GDM1 (cell line): ENCODE data around the gene SNRPA.
A peak's percentile ranks its signal among the peaks of the same experiment; 100 is the strongest.

ENCODE experiments used
- DNase-seq: peaks from one replicate; lab custom pipeline; 2025; lab: John Stamatoyannopoulos, UW

The SNRPA gene

DNA sequence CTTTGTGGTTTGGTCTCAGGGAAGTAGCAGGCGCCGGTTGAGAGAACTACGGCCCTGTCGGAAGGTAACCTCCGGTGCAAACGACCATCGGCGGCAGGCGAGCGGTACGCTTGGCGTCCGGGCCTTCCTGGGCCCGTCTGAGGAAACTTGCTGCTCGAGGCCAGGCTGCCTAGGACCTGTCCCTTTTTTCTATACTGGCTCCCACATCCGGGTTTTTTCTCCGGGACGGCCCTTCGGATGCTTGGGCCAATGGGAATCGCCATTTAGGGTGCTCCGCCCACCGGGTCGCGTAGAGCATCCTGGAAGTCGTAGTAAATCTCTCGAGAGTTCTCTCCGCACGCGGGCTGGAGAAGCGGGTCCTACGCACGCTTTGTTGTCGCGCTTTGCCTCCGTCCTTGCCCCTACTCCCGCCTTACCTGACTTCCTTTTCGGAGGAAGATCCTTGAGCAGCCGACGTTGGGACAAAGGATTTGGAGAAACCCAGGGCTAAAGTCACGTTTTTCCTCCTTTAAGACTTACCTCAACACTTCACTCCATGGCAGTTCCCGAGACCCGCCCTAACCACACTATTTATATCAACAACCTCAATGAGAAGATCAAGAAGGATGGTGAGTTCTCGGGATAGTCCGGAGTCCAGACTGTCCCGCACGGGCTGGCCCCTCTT, at the start of gene SNRPA:
SNRPA (plus strand) TSS at position 330 of the 664 bp plus-strand sequence; CDS start at position 536, 206 bp downstream.
- DNase-seq: peak; percentile 92

DNA sequence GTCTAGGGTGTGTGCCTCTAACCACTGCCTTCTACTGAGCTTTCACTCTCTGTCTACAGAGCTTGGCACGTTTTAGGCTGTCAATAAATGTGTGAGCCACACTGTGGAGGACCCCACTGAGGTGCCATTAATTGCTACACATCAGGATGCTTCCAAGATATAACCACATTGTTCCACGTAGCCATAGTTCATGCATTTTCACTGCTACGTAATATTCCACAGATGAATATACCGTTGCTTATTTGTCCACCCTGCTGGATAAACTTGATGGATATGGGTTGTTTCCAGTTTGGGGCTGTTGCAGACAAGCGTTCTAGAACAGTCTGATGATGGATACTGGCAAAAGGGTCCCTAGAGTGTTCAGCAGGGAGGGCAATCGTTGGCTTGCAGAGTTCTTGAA, 49.2 kb upstream of the SNRPA start:
- DNase-seq: no peak

DNA sequence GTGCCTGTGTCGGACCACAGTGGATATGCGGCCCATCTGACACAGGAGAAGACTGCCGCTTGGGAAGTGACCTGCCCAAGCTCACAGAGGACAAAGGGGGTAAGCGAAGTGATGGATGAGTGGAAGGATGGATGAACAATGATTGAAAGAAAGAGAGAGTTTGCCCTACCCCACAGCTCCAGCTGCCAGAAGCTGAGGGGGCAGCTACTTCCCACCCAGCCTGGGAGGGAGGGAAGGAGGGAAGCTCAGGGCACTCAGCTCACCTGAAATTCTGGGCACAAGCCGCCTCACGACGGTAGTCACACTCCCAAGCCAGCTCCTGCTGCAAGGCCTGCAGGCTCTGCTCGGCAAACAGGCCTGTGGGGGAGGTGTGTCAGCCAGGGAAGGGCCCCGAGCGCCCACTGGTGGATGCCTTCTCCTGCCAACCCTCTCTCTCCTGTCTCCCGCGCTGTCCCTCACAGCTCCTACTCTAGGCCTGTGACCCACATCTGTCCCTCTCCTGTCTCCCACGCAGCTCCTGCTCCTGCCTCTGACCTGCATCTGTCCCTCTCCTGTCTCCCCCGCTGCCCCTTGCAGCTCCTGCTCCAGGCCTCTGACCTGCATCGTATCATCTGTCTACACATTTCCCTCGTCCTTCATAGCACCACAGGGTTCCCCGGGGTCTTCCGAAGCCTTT, 48.5 kb upstream of the SNRPA start:
- no peak for DNase-seq

DNA sequence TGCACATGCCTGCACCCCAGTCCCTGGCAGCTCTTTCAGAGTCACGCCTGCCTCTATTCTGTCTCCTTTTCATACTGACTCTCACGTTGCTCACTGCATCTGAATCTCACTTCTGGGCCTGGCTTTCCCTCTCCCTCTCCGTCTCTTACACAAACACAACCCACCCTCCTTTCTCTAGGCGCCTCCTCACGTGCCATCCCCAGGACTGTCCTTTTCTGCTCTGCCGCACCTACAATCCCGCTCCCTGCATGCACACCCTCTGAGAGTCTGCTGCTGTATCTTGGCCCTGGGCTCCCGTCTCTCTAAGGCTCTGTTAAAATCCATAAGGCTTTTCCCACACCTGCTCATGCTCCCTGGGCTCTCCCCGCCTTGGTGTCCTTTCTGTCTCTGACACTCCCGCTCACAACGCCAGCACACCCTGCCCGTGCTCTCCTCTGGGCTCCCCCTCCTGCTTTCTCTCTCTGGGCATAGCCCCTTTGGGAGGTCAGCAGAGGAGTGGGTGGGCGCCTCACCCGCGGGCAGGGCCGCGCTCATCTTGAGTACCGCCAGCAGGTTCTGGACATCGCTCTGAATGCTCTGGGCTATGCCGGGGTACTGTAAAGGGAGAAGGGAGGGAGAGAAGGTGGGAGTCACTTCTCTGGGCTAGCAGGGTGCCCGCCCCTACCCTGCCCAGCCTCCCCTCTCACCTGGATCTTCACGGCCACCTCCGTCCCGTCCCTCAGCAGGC, 47.8 kb upstream of the SNRPA start:
- no peak for DNase-seq

DNA sequence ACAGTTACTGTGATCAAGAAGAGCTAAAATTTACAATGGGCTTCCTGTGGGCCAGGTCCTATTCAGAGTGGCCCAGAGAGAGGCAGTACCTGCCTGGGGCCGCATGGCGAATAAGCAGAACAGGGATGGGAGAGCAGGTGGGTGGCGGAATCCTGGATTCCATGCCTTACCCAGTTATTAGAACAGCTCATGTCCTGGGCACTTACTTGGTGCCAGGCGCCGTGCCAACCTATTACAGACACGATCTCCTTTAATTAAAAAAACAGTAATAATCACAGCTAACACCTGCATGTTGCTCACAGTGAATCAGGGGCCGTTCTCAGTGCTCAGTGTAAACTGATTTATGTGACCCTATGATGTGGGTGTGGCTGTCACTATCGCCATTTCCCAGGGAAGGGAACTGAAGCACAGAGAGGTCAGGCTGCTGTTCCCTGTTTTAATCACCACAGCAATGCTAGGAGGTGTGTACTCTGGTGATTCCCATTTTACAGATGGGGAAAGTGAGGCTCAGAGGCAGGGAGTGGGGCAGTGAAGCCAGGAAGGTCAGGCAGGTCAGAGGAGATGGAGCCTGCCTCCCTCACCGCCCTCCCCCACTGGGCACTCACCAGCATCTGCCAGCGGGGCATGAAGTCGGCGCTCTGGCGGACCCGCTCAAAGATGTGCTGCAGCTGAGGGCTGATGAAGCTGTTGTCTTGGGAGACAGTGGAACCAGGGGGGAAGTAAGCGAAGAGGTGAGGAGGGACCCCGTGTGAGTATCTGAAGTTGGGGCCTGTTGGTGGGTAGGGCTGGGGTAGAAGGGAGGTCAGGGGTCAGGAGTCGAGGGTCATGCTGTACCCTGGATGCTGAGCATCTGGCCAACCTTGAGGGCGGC, 46.3 kb upstream of the SNRPA start:
- no peak for DNase-seq

DNA sequence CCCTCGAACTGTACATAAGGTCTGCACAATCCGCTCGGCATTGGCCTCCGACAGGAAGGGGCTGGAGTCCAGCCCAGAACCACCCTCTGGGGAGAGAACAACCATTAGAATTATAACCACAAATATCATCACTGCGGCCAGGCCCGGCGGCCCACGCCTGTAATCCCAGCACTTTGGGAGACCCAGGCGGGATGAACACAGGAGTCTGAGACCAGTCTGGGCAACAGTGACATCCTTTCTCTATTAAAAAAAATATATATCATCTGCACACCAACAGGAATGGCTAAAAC, 45.7 kb upstream of the SNRPA start:
- no peak for DNase-seq

DNA sequence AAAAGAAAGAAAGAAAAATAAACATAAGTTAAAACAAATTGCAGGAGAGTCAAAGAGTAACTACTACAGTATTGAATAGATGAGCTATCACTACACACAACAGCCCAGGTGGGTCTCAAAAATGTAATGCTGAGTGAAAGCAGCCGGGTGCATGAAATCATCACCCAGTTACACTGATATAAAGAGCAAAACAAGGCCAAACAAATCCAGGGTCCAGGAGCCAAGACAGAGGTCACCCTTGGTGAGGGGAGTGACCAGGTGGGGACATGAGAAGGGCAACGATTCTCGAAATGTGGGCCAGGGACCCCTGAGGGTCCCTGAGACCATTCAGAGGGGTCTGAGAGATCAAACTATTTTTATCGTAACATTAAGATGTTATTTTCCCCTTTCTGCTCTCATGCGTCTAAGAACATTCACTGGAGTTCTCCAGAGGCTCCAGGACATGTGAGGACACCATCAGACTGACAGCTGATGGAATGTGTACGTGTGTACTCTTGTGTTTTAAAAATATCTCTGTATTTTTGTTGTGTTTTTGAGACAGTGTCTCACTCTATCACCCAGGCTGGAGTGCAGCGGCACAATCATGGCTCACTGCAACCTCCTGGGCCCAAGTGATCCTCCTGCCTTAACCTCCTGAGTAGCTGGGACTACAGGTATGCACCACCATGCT, 44.9 kb upstream of the SNRPA start:
- DNase-seq: no peak

DNA sequence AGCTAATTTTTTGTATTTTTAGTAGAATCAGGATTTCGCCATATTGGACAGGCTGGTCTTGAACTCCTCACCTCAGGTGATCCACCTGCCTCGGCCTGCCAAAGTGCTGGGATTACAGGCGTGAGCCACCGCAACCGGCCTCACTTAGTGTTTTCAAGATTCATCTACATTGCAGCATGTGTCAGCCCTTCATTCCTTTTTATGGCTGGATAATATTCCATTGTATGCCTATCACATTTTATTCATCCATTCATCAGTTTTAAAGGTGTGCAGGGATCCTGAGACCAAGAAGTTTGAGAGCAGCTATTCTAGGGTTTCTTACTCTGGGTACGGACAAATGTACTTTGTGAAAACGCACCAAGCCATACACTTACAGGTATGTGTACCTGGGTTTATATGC, 43.4 kb upstream of the SNRPA start:
- no peak for DNase-seq

DNA sequence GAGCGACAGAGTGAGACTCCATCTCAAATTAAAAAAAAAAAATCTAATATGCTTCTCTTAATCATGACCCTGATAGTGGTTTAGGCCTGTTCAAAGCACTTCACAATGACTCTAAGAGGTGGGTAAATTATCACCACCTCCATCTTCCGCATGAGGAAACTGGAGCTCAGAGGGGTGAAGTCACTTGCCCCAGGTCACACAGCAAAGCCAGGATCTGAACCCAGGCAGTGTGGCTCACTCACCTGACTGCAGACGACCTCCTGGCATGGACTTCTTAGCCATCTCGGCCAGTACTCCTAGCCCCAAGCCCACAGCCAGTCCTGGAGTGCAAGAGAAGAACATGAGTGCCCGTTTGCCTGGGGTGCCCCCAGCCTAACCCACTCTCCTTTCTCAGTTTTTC, 41.2 kb upstream of the SNRPA start:
- no peak for DNase-seq

DNA sequence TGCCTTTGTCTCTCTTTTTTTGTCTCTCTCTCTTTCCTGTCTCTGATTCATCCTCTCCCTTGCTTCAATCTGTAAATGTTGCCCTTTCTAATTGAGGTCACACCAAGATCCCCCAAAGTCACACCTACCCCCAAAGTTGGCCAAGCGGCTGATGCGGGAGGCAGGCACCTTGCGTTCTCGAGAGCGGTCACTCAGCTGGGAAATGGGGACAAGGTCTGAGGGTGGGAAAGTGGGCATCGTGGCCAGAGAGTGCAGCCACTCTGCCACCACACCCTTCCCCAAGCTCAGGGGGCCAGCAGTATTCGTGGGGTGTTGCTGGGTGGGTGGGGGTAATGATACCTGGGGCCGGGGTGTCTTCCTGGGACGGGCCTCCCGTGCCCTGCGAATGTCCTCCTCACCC, 37.1 kb upstream of the SNRPA start:
- DNase-seq: no peak

DNA sequence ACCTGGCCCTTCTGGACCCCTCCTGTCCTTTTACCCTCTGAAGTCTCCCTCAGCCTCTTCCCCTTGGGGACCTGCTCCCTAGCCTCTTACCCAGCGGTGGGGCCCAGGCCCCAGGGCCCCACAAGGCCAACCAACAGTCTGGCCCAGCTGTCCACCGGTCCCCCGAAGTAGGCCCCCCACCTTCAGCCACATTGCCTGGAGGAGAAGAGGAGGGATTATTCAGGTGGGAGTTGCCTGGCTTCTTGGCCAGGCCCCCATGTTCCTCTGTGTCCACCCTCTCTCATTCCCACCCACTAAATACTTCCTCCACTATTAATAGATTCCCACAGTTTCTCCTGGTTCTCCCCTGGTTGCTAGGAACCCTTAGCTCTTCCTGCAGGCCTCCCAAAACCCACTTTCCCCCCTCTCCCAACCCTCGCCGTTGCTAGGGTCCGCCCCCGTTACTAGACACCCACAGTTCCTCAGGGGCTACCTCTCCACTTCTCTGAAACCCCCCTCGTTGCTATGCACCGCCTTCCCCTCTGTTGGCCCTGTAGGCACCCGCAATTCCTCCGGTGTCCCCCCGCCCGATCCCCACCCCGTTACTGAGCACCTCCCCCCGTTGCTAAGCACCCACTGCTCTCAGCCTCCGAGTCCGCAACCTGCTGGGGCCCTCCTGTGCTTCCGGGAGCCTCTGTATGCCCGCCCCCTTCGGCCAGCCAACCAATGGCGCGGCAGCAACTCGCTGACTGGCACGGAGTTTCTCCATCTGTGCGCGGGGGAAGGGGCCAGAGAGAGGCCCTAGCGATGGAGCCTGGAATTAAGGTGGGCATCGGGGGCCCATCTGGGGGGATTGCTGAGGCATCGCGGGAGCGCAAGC, 36.3 kb upstream of the SNRPA start:
- DNase-seq: peak; percentile 93

DNA sequence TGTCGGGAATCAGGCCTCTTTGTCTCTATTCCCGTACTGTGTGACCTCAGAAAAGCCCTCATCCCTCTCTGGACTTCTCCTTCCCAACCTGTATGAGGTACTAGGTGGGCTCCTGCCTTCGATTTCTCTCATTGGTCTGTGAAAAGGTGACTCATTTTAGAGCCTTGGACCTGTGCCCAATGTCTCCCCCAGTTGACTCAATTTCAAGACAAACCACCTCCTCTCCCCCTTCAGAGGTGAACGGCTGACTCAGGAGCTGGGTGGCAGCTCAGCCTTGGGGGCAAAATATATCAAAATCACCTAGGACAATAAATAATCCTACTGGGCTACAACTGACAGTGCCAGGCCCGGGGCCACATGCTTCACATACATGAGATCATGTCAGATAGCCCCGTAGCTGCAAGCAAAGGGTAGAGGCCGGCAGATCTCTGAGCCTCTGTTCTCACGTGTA, 34.9 kb upstream of the SNRPA start:
- no peak for DNase-seq

DNA sequence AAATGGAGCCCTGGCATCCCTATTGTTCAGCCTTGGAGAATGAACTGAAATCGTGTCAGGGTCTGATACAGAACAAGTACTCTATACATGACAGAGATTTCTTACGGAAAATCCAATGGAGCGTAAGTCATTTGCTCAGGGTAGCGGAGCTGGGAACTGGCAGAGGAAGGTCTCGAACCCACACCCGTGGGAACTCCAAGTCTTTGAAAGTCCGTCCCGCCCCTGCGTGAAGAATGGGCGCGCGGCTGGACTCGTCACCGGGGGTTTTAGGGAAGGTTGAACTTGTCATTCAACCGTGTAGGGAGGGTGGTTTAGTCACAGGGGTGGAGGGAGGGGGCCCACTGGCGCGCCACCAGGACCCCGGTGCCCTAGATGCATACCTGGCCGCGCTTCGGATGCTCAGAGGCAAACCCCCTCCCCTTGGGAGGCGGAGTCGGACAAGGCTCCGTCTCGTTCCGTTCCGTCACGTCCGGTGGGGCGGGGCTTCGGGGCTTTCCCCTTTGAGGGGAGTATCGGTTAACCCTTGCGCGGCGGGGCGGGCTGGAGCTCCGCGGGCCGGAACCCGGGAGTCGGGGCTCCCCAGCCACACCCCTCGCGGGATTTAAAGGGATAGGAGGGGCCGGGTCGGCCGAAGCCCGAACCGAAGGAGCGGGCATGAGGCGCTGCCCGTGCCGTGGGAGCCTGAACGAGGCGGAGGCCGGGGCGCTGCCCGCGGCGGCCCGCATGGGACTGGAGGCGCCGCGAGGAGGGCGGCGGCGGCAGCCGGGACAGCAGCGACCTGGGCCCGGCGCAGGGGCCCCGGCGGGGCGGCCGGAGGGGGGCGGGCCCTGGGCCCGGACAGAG, 34.3 kb upstream of the SNRPA start, which contains the start of the genes COQ8B and ITPKC:
COQ8B (minus strand) TSS at position 405 of the 843 bp plus-strand sequence. CDS start 2,254 bp downstream, outside the sequence.
ITPKC (plus strand) TSS at position 631 of the 843 bp plus-strand sequence; CDS start at position 655, 24 bp downstream.
- DNase-seq: peak; percentile 92

DNA sequence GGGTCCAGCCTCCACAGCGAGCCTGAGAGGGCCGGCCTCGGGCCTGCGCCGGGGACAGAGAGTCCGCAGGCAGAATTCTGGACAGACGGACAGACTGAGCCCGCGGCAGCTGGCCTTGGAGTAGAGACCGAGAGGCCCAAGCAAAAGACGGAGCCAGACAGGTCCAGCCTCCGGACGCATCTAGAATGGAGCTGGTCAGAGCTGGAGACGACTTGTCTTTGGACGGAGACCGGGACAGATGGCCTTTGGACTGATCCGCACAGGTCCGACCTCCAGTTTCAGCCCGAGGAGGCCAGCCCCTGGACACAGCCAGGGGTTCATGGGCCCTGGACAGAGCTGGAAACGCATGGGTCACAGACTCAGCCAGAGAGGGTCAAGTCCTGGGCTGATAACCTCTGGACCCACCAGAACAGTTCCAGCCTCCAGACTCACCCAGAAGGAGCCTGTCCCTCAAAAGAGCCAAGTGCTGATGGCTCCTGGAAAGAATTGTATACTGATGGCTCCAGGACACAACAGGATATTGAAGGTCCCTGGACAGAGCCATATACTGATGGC, 33.6 kb upstream of the SNRPA start:
- DNase-seq: no peak

DNA sequence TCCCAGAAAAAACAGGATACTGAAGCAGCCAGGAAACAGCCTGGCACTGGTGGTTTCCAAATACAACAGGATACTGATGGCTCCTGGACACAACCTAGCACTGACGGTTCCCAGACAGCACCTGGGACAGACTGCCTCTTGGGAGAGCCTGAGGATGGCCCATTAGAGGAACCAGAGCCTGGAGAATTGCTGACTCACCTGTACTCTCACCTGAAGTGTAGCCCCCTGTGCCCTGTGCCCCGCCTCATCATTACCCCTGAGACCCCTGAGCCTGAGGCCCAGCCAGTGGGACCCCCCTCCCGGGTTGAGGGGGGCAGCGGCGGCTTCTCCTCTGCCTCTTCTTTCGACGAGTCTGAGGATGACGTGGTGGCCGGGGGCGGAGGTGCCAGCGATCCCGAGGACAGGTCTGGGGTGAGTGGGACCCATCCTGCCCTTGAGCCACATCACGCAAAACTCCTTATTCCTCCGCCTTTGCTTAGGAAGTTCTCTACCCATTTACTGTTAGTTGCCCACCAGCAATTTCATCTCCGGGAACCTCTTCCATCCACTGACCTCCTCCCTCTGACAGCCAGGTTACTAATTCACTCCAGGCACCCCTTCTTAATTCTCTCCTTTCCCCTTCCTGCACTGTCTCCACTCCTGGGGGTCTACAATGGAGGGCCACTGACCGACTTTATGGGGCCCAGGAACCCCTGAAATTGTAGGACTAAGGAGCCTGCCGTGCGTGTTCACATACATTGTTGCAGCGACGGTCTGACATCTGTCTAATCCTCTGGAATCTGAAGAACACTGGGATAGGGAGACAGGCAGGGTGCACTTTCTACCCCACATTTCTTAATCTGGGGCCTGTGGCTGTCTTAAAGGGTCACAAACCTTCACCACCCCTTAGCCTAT, 32.9 kb upstream of the SNRPA start:
- no peak for DNase-seq

DNA sequence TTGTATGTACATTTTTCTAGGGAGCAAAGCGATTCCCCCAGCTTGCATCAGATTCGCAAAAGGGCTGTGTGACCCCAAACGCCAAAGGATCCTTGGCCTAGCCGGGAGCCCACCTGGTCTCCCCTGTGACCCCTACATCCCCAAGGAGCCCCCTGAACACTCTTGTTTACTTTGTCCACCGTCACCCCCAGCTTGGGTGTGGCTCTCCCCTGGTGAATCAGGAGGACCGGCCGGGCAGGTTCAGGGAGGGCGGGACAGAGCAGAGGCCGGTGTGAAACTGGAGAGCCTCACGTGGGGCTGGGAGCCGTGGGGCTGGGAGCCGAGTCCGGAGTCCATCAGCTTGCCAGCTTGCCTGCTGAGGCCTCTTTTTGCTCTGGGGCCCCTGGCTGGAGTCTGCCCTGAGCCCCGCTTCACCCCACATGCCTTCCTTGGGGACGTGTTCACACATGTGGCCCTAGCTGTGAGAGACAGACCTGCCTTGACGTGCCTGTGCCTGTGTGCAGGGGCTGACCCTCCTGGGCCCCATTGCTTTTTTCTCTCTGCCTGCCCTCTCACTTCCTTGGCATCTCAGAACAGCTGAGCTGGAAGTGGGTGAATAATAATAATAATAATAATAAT, 32.1 kb upstream of the SNRPA start:
- DNase-seq: no peak

DNA sequence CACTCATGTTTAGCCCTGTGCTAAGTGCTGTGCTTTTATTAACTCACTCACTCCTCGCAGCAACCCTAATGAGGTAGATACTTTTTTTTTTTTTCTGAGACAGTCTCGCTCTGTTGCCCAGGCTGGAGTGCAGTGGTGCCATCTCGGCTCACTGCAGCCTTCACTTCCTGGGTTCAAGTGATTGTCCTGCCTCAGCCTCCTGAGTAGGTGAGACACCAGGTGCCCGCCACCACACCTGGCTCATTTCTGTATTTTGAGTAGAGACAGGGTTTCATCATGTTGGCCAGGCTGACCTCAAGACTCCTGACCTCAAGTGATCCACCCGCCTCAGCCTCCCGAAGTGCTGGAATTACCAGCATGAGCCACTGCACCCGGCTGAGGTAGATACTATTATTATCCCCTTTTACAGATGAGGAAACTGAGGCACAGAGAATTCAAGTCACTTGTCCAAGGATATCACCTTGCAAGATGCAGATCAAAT, 31.5 kb upstream of the SNRPA start:
- DNase-seq: no peak

DNA sequence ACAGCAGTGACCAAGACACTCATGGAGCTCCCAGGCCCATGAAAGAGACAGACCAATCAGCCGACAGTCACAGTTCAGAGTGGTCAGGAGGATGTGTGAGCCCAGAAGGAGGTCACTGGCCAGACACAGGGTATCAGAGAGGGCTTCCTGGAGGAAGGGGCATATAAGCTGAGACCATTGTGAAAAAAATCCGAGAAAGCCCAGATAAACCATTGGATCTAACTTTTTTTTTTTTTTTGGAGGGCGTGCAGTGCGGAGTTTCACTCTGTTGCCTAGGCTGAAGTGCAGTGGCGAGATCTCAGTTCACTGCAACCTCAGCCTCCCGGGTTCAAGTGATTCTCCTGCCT, 29.9 kb upstream of the SNRPA start:
- DNase-seq: no peak
